T-helper 2 cell treated with Interferon-gamma antibody and Interleukin-4, amounts not matched to agents 5 μg/mL and 100 μg/mL, for 36 hours (primary cell): ENCODE measurements around the gene NCOA1.

Experiments used
- DNase-seq: peaks from one replicate; pipeline ENCODE4 v3.0.0; 2021; ENCODE audit warnings: low spot score
- H3K27ac Mint-ChIP-seq: one replicate; pipeline ENCODE4 v1.8.0; 2021; ENCODE audit warnings: mild to moderate bottlenecking, mixed read lengths
- H3K27me3 Mint-ChIP-seq: one replicate; pipeline ENCODE4 v1.8.0; 2021; ENCODE audit warnings: low read depth, mixed read lengths
- H3K36me3 Mint-ChIP-seq: one replicate; pipeline ENCODE4 v1.8.0; 2021; ENCODE audit warnings: low read depth, mixed read lengths
- H3K4me1 Mint-ChIP-seq: one replicate; pipeline ENCODE4 v1.8.0; 2021; ENCODE audit warnings: low read depth, mixed read lengths
- H3K4me3 Mint-ChIP-seq: one replicate; pipeline ENCODE4 v1.8.0; 2022; ENCODE audit warnings: mild to moderate bottlenecking, moderate library complexity, mixed read lengths
- H3K9me3 Mint-ChIP-seq: one replicate; pipeline ENCODE4 v1.8.0; 2021; ENCODE audit warnings: mixed read lengths

The NCOA1 gene

GRCh38 chr2:24682304-24682703 is 191.2 kb downstream of the NCOA1 start:
- Mint-ChIP-seq H3K27ac (no peak overlapping the region), H3K4me3 (no peak overlapping the region), H3K36me3 (peaks cover 3% of the 10 kb centered on the region), H3K27me3 (no peaks in the 10 kb centered on the region), H3K9me3 (no peaks in the 10 kb centered on the region), H3K4me1 (no peaks in the 10 kb centered on the region)
- no peak for DNase-seq

GRCh38 chr2:24683408-24683807 is 192.4 kb downstream of the NCOA1 start:
- no peaks in the 10 kb centered on the region for H3K9me3 Mint-ChIP-seq
- H3K27me3 Mint-ChIP-seq, result no peaks in the 10 kb centered on the region
- H3K4me1 Mint-ChIP-seq, result no peaks in the 10 kb centered on the region
- H3K27ac Mint-ChIP-seq, result no peak overlapping the region
- no peak overlapping the region for H3K4me3 Mint-ChIP-seq
- H3K36me3 Mint-ChIP-seq, result no peaks in the 10 kb centered on the region
- no peak for DNase-seq

- Mint-ChIP-seq H3K4me3 (no peak overlapping the region), H3K9me3 (no peaks in the 10 kb centered on the region), H3K27ac (no peak overlapping the region), H3K4me1 (no peaks in the 10 kb centered on the region), H3K27me3 (no peaks in the 10 kb centered on the region), H3K36me3 (peaks cover 2% of the 10 kb centered on the region)
- DNase-seq, result no peak
These were observed 199.5 kb downstream of the NCOA1 start for GRCh38 chr2:24690524-24690923.

GRCh38 chr2:24691806-24692205 is 200.8 kb downstream of the NCOA1 start:
- no peak overlapping the region for H3K27ac Mint-ChIP-seq
- no peaks in the 10 kb centered on the region for H3K4me1 Mint-ChIP-seq

GRCh38 chr2:24697792-24698191 is 206.7 kb downstream of the NCOA1 start:
- DNase-seq, result no peak
- Mint-ChIP-seq H3K36me3 (no peaks in the 10 kb centered on the region), H3K27me3 (no peaks in the 10 kb centered on the region), H3K27ac (no peak overlapping the region), H3K4me1 (no peaks in the 10 kb centered on the region), H3K4me3 (no peak overlapping the region), H3K9me3 (no peaks in the 10 kb centered on the region)

More at GRCh38 chr2:24691806-24692205, 200.8 kb downstream of the NCOA1 start:
- Mint-ChIP-seq H3K9me3 (no peaks in the 10 kb centered on the region), H3K27me3 (no peaks in the 10 kb centered on the region), H3K36me3 (peaks cover 2% of the 10 kb centered on the region), H3K4me3 (no peak overlapping the region)
- DNase-seq, result no peak

DNA sequence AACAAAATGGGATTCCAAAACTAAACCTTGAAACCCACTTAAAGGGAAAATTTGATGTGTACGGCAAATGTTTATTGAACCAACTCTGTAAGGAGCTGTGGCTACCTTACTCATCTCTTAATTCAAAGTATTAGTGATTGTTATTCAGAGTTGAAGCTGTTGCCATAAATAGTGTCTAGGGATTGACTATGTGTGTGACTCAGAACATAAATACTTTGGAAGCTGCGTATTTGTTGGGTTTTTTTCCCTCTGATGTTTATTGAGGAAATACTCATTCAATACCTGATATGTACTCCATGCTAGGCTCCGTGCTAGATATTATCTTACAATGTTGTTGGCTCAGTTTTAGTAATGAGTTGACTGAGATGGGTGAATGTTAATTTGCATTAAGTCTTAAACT is 211.7 kb downstream of the NCOA1 start:
- Mint-ChIP-seq H3K36me3 (peaks cover 3% of the 10 kb centered on the region), H3K9me3 (no peaks in the 10 kb centered on the region), H3K4me1 (no peaks in the 10 kb centered on the region), H3K4me3 (no peak overlapping the region), H3K27ac (no peak overlapping the region), H3K27me3 (no peaks in the 10 kb centered on the region)
- DNase-seq, result no peak

GRCh38 chr2:24704692-24705091 is 213.6 kb downstream of the NCOA1 start:
- Mint-ChIP-seq H3K4me1 (no peaks in the 10 kb centered on the region), H3K36me3 (peaks cover 3% of the 10 kb centered on the region), H3K27ac (no peak overlapping the region), H3K27me3 (no peaks in the 10 kb centered on the region), H3K4me3 (no peak overlapping the region), H3K9me3 (no peaks in the 10 kb centered on the region)
- DNase-seq, result no peak

- H3K4me1 Mint-ChIP-seq, result no peaks in the 10 kb centered on the region
- no peak overlapping the region for H3K27ac Mint-ChIP-seq
- DNase-seq, result no peak
- no peak overlapping the region for H3K4me3 Mint-ChIP-seq
- peaks cover 8% of the 10 kb centered on the region for H3K36me3 Mint-ChIP-seq
- H3K27me3 Mint-ChIP-seq, result no peaks in the 10 kb centered on the region
- H3K9me3 Mint-ChIP-seq, result no peaks in the 10 kb centered on the region
These were observed 216.1 kb downstream of the NCOA1 start for GRCh38 chr2:24707143-24707542.

DNA sequence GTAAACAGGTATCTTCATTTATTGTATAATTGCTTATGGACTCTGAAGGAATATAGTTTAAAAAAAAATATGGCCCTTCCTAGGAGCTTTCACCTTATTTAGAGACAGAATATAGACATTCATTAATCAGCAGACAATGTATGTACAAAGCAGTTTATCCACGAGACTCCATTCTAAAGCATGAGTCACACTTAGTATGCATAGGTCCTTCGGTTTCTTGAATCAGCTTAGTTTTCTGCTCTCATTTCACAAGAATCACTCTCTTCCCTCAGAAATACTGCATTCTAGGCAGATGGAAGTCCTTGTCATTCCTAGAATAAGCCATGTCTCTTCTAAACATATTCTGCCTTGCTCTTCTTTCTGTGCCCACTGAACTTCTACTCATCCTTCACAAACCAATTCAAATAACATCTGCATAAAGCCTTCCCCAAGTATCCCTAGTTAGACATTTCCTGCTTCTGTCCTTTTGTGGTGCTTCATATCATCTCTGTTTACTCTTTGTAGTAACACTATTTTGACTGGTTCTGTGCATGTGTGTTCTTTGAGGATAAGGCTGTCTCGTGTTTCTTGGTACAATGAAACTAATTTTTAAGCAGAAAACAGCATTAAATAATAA is 217.6 kb downstream of the NCOA1 start:
- Mint-ChIP-seq H3K36me3 (peaks cover 16% of the 10 kb centered on the region), H3K4me1 (no peaks in the 10 kb centered on the region), H3K27me3 (no peaks in the 10 kb centered on the region), H3K4me3 (no peak overlapping the region), H3K27ac (no peak overlapping the region), H3K9me3 (no peaks in the 10 kb centered on the region)
- DNase-seq, result no peak

- H3K27me3 Mint-ChIP-seq, result no peaks in the 10 kb centered on the region
- H3K36me3 Mint-ChIP-seq, result peaks cover 21% of the 10 kb centered on the region
- H3K4me1 Mint-ChIP-seq, result peaks cover 3% of the 10 kb centered on the region
- H3K27ac Mint-ChIP-seq, result no peak overlapping the region
- DNase-seq, result no peak
- no peak overlapping the region for H3K4me3 Mint-ChIP-seq
- H3K9me3 Mint-ChIP-seq, result no peaks in the 10 kb centered on the region
These were observed 219.8 kb downstream of the NCOA1 start for GRCh38 chr2:24710806-24711205.

DNA sequence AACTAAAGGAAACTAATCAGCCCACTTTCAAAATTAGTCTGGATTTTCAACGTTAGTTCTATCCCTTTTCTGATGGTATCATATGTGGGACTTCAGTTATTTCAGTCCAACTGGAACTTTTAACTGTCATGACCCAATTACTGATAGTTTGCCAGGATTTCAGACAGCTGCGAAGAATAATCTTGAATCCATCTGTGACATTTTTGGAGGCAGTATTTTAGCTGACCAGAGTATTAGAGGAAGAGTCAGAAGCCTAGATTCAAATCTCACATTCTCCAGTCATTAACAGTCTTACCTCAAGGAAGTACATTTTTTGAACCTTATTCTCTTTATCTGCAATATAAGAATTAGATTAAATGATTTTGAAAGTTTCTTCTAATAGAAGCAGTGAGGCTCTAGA is 220.8 kb downstream of the NCOA1 start:
- peaks cover 4% of the 10 kb centered on the region for H3K9me3 Mint-ChIP-seq
- H3K4me1 Mint-ChIP-seq, result peaks cover 3% of the 10 kb centered on the region
- no peak overlapping the region for H3K27ac Mint-ChIP-seq
- no peaks in the 10 kb centered on the region for H3K27me3 Mint-ChIP-seq
- DNase-seq, result no peak
- no peak overlapping the region for H3K4me3 Mint-ChIP-seq
- peaks cover 21% of the 10 kb centered on the region for H3K36me3 Mint-ChIP-seq

- peaks cover 3% of the 10 kb centered on the region for H3K4me1 Mint-ChIP-seq
- no peak overlapping the region for H3K4me3 Mint-ChIP-seq
- H3K36me3 Mint-ChIP-seq, result peaks cover 24% of the 10 kb centered on the region
- peaks cover 4% of the 10 kb centered on the region for H3K9me3 Mint-ChIP-seq
- H3K27ac Mint-ChIP-seq, result no peak overlapping the region
- H3K27me3 Mint-ChIP-seq, result no peaks in the 10 kb centered on the region
- no peak for DNase-seq
These were observed 221.2 kb downstream of the NCOA1 start for GRCh38 chr2:24712296-24712695.

DNA sequence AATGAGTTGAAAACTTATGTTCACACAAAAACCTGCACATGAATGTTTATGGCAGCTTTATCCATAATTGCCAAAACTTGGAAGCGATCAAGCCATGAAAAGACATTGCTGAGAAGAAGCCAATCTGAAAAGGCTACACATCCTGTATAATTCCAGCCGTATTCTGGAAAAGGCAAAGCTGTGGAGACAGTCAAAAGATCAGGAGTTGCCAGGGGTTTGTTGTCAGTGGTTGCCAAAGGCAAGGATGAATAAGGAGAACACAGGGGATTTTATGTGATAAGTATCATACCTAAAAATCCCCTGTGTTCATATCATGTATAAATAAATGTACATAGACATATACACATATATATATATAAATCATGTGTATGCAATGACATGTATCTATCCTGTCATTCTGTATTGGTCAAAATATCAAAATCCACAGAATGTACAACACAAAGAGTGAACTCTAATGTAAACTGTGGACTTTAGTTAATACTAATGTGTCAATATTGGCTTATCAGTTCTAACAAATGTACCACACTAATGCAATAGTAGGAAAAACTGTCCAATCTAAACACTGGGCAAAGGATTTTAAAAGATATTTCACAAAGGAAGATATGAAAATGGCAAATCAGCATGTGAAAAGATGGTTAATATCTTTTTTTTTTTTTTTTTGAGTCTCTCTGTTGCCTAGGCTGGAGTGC is 226.4 kb downstream of the NCOA1 start:
- H3K27ac Mint-ChIP-seq, result no peak overlapping the region
- H3K36me3 Mint-ChIP-seq, result peaks cover 19% of the 10 kb centered on the region
- H3K4me3 Mint-ChIP-seq, result no peak overlapping the region
- no peak for DNase-seq
- peaks cover 4% of the 10 kb centered on the region for H3K9me3 Mint-ChIP-seq
- no peaks in the 10 kb centered on the region for H3K27me3 Mint-ChIP-seq
- H3K4me1 Mint-ChIP-seq, result peaks cover 3% of the 10 kb centered on the region

DNA sequence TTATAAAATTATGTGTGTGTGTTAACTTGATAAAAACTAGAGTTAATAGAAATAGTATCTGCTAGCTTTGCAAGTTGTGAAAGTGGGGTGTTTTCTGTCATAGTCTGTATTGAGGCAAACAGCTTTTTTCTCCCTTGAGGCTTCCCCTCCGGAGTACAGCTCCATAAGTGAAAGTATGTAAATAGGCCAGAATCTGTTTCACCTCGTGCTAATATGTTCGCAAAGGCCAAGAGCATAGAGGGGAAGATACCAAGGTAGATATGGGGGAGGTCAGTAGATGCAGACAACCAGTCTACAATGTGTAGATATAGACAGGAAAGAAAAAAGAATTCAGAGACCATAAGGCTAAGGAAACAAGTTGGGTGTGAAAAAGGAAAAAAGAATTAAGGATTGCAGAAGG is 229.3 kb downstream of the NCOA1 start:
- H3K4me1 Mint-ChIP-seq, result no peaks in the 10 kb centered on the region

DNA sequence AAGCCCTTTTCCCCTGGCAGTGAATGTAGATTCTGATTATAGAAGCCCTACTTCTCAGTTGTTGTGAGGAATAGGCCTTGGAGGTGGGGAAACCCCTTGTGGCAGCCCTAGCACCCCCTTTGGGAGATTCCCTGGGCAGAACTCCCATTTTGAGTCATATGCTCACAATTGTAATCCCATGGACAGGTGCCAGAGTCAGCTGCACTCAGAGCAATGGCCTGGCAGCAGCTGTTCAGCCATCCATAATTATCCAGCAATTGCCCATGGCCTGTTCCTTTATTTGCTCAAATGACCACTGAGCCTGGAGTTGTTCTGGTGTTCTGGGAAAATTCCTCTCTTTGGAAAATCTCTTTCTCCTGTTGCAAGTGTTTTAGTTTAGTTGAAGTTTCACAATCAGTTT is 230.4 kb downstream of the NCOA1 start:
- no peak for DNase-seq
- H3K27me3 Mint-ChIP-seq, result no peaks in the 10 kb centered on the region
- no peak overlapping the region for H3K4me3 Mint-ChIP-seq
- H3K9me3 Mint-ChIP-seq, result peaks cover 4% of the 10 kb centered on the region
- no peak overlapping the region for H3K27ac Mint-ChIP-seq
- H3K36me3 Mint-ChIP-seq, result peaks cover 8% of the 10 kb centered on the region
- no peaks in the 10 kb centered on the region for H3K4me1 Mint-ChIP-seq

More for the DNA sequence above, 229.3 kb downstream of the NCOA1 start:
- DNase-seq, result no peak
- Mint-ChIP-seq H3K4me3 (no peak overlapping the region), H3K9me3 (peaks cover 4% of the 10 kb centered on the region), H3K27me3 (no peaks in the 10 kb centered on the region), H3K27ac (no peak overlapping the region), H3K36me3 (peaks cover 8% of the 10 kb centered on the region)
